OCI-LY1 (cell line): ENCODE results near the gene RABGAP1L.
"Not testable (repeated sequence)": the region's sequence is repeated elsewhere in the genome, so short reads cannot be mapped to it uniquely, and the experiment has no call there.

Source experiments
- H2AFZ ChIP-seq: fragments of 200-600 bp; sonication (generic), shearing (Covaris generic); 2 replicates; pipeline ENCODE4 v1.6.0; 2014; ENCODE audit warnings: antibody characterized with exemption, mild to moderate bottlenecking, low read length
- H3F3A ChIP-seq: fragments of 200-600 bp; sonication (generic), shearing (Covaris generic); 2 replicates; pipeline ENCODE4 v1.6.0; 2014; ENCODE audit warnings: mild to moderate bottlenecking, antibody characterized with exemption, low read length, moderate library complexity; ENCODE audit not compliant: insufficient read depth
- H3K27ac ChIP-seq: fragments of 200-600 bp; sonication (generic); 2 replicates; pipeline ENCODE4 v1.5.1; 2014; ENCODE audit warnings: low read length, mixed run types, mild to moderate bottlenecking, low read depth; ENCODE audit not compliant: poor library complexity, severe bottlenecking
- H3K27me3 ChIP-seq: fragments of 200-600 bp; sonication (generic); 2 replicates; pipeline ENCODE4 v1.6.0; 2014; ENCODE audit warnings: antibody characterized with exemption, mild to moderate bottlenecking, low read length, moderate library complexity; ENCODE audit not compliant: insufficient read depth
- H3K36me3 ChIP-seq: fragments of 200-600 bp; sonication (generic); 2 replicates; pipeline ENCODE4 v1.6.1; 2014; ENCODE audit warnings: mild to moderate bottlenecking, antibody characterized with exemption, low read length, moderate library complexity, mixed read lengths; ENCODE audit not compliant: insufficient read depth
- H3K4me1 ChIP-seq: fragments of 200-600 bp; sonication (generic); 2 replicates; pipeline ENCODE4 v1.5.1; 2014; ENCODE audit warnings: mild to moderate bottlenecking, low read length, moderate library complexity; ENCODE audit not compliant: insufficient read depth, severe bottlenecking
- H3K4me2 ChIP-seq: fragments of 200-600 bp; sonication (generic), shearing (Covaris generic); 2 replicates; pipeline ENCODE4 v1.6.1; 2014; ENCODE audit warnings: low read length
- H3K4me3 ChIP-seq: fragments of 200-600 bp; sonication (generic); 2 replicates; pipeline ENCODE4 v1.5.1; 2014; ENCODE audit warnings: low read length, low read depth, mild to moderate bottlenecking, mixed read lengths; ENCODE audit not compliant: poor library complexity, severe bottlenecking
- H3K79me2 ChIP-seq: fragments of 200-600 bp; shearing (Covaris generic); 2 replicates; pipeline ENCODE4 v1.6.1; 2016; ENCODE audit warnings: mixed run types, low read length, mixed read lengths; ENCODE audit not compliant: insufficient read depth
- H3K9ac ChIP-seq: fragments of 200-600 bp; sonication (generic), shearing (Covaris generic); 2 replicates; pipeline ENCODE4 v1.6.1; 2014; ENCODE audit warnings: mild to moderate bottlenecking, low read length, mixed read lengths
- H3K9me2 ChIP-seq: fragments of 200-600 bp; sonication (generic), shearing (Covaris generic); 2 replicates; pipeline ENCODE4 v1.6.1; 2014; ENCODE audit warnings: low read depth, mild to moderate bottlenecking, low read length, mixed read lengths
- H3K9me3 ChIP-seq: fragments of 200-600 bp; shearing (Covaris generic); 2 replicates; pipeline ENCODE4 v1.6.1; 2014; ENCODE audit warnings: low read length, mixed read lengths
- H4K20me1 ChIP-seq: fragments of 200-600 bp; sonication (generic), shearing (Covaris generic); 2 replicates; pipeline ENCODE4 v1.6.0; 2016; ENCODE audit warnings: mild to moderate bottlenecking, low read length; ENCODE audit not compliant: insufficient read depth
- CTCF ChIP-seq: fragments of 200-600 bp; sonication (generic), shearing (Covaris generic); IDR thresholded peaks from 2 replicates; pipeline ENCODE4 v1.5.1; 2017; ENCODE audit warnings: mild to moderate bottlenecking, antibody characterized with exemption, low read length, moderate library complexity, mixed read lengths
- EZH2 ChIP-seq: fragments of 200-600 bp; sonication (generic), shearing (Covaris generic); IDR thresholded peaks from 2 replicates; pipeline ENCODE4 v1.8.0; 2017; ENCODE audit warnings: borderline replicate concordance, mixed run types, mild to moderate bottlenecking, antibody characterized with exemption, low read length, moderate library complexity, mixed read lengths

RABGAP1L gene

GRCh38 chr1:174690266-174690665, 530.9 kb downstream of the RABGAP1L start:
- Histone ChIP-seq H3K9me3 (no peaks in the 10 kb centered on the region), H3K9me2 (no peaks in the 10 kb centered on the region), H3K4me2 (no peak overlapping the region), H4K20me1 (no peaks in the 10 kb centered on the region), H3K4me1 (no peaks in the 10 kb centered on the region), H3K27me3 (no peaks in the 10 kb centered on the region), H2AFZ (no peak overlapping the region), H3K36me3 (peaks cover 5% of the 10 kb centered on the region; the same call in 1 of the 2 replicates), H3K79me2 (no peaks in the 10 kb centered on the region), H3K27ac (no peak overlapping the region), H3K4me3 (no peak overlapping the region), H3F3A (no peaks in the 10 kb centered on the region), H3K9ac (no peak overlapping the region)
- TF ChIP-seq CTCF (no peak), EZH2 (no peak)

- Histone ChIP-seq H3K4me2 (no peak overlapping the region), H3K9me3 (no peaks in the 10 kb centered on the region), H3K9me2 (no peaks in the 10 kb centered on the region), H2AFZ (no peak overlapping the region), H3K27ac (no peak overlapping the region), H3K27me3 (no peaks in the 10 kb centered on the region), H3K4me3 (no peak overlapping the region), H3K36me3 (no peaks in the 10 kb centered on the region), H3K9ac (no peak overlapping the region), H4K20me1 (no peaks in the 10 kb centered on the region), H3K79me2 (no peaks in the 10 kb centered on the region), H3K4me1 (no peaks in the 10 kb centered on the region), H3F3A (no peaks in the 10 kb centered on the region)
- TF ChIP-seq EZH2 (no peak), CTCF (no peak)
These were observed 533.0 kb downstream of the RABGAP1L start for GRCh38 chr1:174692313-174692712.

GRCh38 chr1:174693085-174693484, 533.8 kb downstream of the RABGAP1L start:
- no peaks in the 10 kb centered on the region for H3K79me2 ChIP-seq
- H3K9ac ChIP-seq, result no peak overlapping the region
- no peaks in the 10 kb centered on the region for H3K27me3 ChIP-seq
- H3F3A ChIP-seq, result no peaks in the 10 kb centered on the region
- no peak overlapping the region for H3K27ac ChIP-seq
- H4K20me1 ChIP-seq, result no peaks in the 10 kb centered on the region
- H3K4me3 ChIP-seq, result no peak overlapping the region
- H3K36me3 ChIP-seq, result no peaks in the 10 kb centered on the region
- no peaks in the 10 kb centered on the region for H3K9me2 ChIP-seq
- no peak overlapping the region for H2AFZ ChIP-seq
- H3K4me1 ChIP-seq, result no peaks in the 10 kb centered on the region
- H3K9me3 ChIP-seq, result no peaks in the 10 kb centered on the region
- no peak overlapping the region for H3K4me2 ChIP-seq
- no peak for TF ChIP-seq EZH2
- TF ChIP-seq CTCF, result no peak

- H3K9me3 ChIP-seq, H3K27me3 ChIP-seq, H2AFZ ChIP-seq, H3K9ac ChIP-seq, H3K36me3 ChIP-seq, H3F3A ChIP-seq, H3K4me1 ChIP-seq, H3K79me2 ChIP-seq, H3K4me3 ChIP-seq, H3K9me2 ChIP-seq, H3K27ac ChIP-seq, H4K20me1 ChIP-seq, H3K4me2 ChIP-seq: not testable (repeated sequence)
These were observed 534.2 kb downstream of the RABGAP1L start for GRCh38 chr1:174693539-174693938.
